Measurements from ENCODE around the gene FRMPD4. TPM values are rescaled to one million over a fixed set of nuclear protein-coding genes. Genes with fewer than 3 reads are reported as not detected.

Gene FRMPD4
- total RNA-seq, result 0.10 and 1.7 TPM in 2 replicates

GRCh38 chrX:12138361-12139313 lies at the start of gene FRMPD4:
FRMPD4 (plus strand) TSS chrX:12138473; CDS start chrX:12138972, 499 bp downstream.

Data from smooth muscle cell of the pulmonary artery (primary cell).